GM10248 (cell line): ENCODE results near the gene CHD1.
A peak's percentile ranks its signal among the peaks of the same experiment; 100 is the strongest.

Source experiments
- CTCF ChIA-PET: fragments of 300-600 bp; sonication (Branson Sonifier 250); formaldehyde crosslinking; extraction: SDS; loops from one replicate; lab custom pipeline; 2021; ENCODE audit warnings: antibody characterized with exemption; lab: Yijun Ruan, JAX
- POLR2A ChIA-PET: fragments of 350-650 bp; sonication (Branson Sonifier 250); formaldehyde crosslinking; extraction: SDS; loops from one replicate; lab custom pipeline; 2020; ENCODE audit warnings: antibody characterized with exemption; lab: Yijun Ruan, JAX
- DNase-seq: peaks from one replicate; pipeline ENCODE4 v3.0.0; 2012; ENCODE audit errors: extremely low spot score
- TF ChIP-seq, protein P1 (sequence below): IDR thresholded peaks from 2 replicates; pipeline ENCODE4 v1.5.1; 2012; ENCODE audit warnings: mild to moderate bottlenecking, low read depth; ENCODE audit errors: extremely low read depth, missing control alignments, control extremely low read depth

CHD1 gene

DNA sequence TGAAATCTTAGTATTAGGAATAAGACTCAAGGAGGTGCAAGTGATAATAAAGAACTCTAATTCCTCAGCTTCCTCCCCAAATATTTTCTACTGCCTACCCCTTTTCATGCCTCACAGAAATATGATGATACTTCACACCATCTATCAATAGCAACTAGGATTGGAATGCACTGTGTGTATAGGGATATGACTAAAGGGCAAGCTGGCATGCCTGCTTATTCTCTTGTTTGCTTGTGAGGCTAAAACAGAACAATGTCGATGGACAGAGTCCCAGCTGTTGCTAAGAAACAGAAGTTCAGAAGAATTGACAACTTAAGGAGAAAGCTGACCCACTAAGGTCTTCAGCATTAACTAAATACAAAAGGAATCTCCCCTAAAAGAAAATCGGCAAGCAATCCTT lies 9.7 kb upstream of the CHD1 start:
- no peak for DNase-seq
- TF ChIP-seq, protein P1, sequence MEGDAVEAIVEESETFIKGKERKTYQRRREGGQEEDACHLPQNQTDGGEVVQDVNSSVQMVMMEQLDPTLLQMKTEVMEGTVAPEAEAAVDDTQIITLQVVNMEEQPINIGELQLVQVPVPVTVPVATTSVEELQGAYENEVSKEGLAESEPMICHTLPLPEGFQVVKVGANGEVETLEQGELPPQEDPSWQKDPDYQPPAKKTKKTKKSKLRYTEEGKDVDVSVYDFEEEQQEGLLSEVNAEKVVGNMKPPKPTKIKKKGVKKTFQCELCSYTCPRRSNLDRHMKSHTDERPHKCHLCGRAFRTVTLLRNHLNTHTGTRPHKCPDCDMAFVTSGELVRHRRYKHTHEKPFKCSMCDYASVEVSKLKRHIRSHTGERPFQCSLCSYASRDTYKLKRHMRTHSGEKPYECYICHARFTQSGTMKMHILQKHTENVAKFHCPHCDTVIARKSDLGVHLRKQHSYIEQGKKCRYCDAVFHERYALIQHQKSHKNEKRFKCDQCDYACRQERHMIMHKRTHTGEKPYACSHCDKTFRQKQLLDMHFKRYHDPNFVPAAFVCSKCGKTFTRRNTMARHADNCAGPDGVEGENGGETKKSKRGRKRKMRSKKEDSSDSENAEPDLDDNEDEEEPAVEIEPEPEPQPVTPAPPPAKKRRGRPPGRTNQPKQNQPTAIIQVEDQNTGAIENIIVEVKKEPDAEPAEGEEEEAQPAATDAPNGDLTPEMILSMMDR, result no peak
- CTCF ChIA-PET, result interaction anchor here (1.4 to 4.3 kb wide), 3 partner anchors 11 to 120 kb away, joined by 3 to 28 read pairs (median 4); no protein-coding TSS in a partner anchor

DNA sequence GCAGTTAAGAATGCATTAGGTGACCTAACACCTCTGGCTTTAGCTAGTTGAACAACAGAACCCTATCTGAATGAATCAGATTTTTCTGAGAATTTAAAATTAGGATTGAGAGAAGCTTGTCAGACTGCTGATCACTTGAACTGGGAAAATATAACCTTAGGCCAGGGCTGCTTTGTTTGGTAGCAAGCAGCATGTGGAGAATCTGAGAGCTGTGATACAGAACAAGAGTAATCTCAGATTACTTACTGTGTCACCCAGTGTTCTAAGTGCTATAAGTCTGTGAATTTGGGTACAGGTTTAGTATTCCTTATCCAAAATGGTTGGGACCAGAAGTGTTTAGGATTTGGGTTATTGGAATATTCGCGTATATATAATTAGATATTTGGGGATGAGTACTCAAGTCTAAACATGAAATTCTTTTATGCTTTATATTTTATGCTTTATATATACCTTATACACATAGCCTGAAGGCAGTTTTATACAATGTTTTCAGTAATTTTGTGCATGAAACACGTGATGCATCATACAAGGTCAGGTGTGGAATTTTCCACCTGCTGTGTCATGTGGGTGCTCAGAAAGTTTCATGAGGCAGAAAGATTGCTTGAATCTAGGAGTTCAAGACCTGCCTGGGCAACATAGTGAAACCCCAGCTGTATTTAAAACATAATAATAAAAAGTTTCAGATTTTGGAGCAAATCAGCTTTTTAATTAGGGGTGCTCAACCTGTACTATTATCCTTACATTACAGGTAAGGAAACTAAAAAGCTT lies 8.3 kb upstream of the CHD1 start:
- ChIA-PET POLR2A (no interaction called here), CTCF (interaction anchor here (0.8 to 4.3 kb wide), 5 partner anchors 12 to 124 kb away, joined by 3 to 28 read pairs (median 3); no protein-coding TSS in a partner anchor)
- DNase-seq, result no peak

More for the DNA sequence above, 9.7 kb upstream of the CHD1 start:
- POLR2A ChIA-PET, result no interaction called here

DNA sequence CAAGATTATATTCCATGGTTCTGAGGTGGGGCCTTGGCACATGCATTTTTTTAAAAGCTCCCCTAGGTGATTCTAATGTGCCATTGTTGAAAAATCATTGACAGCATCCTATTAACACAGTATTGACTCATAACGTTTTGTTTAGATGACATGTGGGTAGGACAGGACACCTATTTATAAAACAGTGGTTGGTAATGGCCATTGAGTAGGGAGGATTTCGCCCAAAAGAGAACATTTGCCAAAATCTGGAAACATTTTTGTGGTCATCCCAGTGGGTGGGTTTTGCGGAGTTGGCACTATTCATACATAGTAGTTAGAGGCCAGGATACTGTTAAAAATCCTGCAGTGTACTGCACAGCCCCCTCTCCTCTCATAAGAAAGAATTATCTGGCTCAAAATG lies 6.4 kb upstream of the CHD1 start:
- POLR2A ChIA-PET, result no interaction called here
- DNase-seq, result no peak
- CTCF ChIA-PET, result interaction anchor here (1.0 to 2.1 kb wide), 3 partner anchors 85 to 1837 kb away, joined by 3 to 7 read pairs (median 3); no protein-coding TSS in a partner anchor
- TF ChIP-seq, protein P1, result no peak

More for the DNA sequence above, 8.3 kb upstream of the CHD1 start:
- TF ChIP-seq, protein P1, result no peak

DNA sequence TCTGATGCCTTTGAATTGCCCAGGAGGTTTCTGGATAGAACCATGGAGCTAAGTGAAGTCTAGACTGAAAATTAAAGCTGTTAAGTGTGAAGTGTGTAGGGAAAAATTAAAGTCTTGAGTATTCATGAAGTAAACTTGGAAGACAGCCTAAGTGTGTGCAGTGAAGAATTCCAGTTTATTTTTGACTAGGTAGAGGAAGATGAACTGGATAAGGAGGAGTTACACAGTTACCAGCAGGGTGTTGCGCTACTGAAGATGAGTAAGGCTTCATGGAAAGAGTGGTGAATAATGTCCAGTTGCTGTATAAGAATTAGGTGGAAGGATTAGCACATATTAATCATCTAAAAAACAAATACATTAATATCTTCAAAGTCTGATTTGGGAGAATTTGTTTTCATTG lies 5.7 kb upstream of the CHD1 start:
- TF ChIP-seq, protein P1, result no peak
- CTCF ChIA-PET, result interaction anchor here (0.6 to 2.1 kb wide), 4 partner anchors 22 to 98 kb away, joined by 4 to 7 read pairs (median 6); no protein-coding TSS in a partner anchor
- POLR2A ChIA-PET, result interaction anchor here (0.6 kb wide), 1 partner anchor 28 kb away, joined by 5 read pairs; no protein-coding TSS in a partner anchor
- DNase-seq, result no peak

DNA sequence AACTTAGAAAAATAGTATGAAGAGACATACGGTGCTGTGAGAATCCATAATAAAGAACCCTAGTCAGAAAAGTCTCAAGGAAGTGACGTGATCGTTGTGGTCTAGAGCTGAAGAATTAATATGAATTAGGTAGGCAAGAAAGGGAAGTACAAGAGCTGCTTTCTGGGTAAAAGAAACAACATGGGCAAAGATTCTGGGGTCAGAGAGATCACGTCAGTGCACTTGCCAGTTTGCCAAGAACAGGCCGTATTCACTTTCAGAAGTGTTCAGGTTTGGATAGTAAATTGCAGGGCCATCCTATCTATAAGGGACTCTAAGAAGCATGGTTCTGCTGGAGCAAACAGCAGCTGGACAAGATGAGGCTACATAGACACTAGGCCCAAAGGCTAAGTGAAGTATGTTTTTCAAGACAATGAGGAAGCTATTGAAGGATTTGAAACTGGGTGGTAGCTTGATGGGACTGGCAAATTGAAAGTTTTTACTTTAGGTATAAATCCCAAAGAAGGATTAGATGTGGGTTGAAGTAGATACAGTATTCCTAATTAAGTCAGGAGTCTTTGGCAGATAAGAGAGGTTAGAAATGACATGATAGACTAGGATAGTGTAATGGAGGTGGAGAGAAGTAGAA lies 4.8 kb upstream of the CHD1 start:
- CTCF ChIA-PET, result interaction anchor here (1.7 to 2.1 kb wide), 3 partner anchors 21 to 99 kb away, joined by 6 to 7 read pairs (median 6); no protein-coding TSS in a partner anchor

More for the DNA sequence above, 4.8 kb upstream of the CHD1 start:
- DNase-seq, result peak; percentile 36
- TF ChIP-seq, protein P1, result no peak
- POLR2A ChIA-PET, result interaction anchor here (0.6 kb wide), 1 partner anchor 27 kb away, joined by 5 read pairs; no protein-coding TSS in a partner anchor
